ENCODE measurements around the gene RNF149.
"Not testable (repeated sequence)": the region's sequence is repeated elsewhere in the genome, so short reads cannot be mapped to it uniquely, and the experiment has no call there.

Gene RNF149

DNA sequence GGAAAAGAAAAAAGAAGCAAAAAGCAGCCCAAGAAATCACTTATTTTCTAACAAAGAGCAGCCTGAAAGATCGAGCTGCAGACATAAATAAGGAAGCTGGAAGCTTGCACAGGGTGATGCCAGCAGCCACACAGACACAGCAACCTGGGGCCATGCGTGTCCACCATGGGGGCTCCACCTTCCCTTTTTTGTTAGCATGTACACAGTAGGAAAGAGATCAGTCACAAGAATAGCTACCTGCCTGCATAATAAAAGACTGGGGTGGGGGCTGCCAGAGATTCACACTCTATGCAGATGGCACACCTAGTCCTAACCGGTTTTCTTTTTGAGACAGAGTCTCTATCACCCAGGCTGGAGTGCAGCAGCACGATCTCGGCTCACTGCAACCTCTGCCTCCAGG is 58.7 kb downstream of the RNF149 start:
- Mint-ChIP-seq H3K36me3 (ENCODE audit: low read depth) (peaks cover 19% of the 10 kb centered on the region), H3K27ac (no peak overlapping the region), H3K9me3 (no peaks in the 10 kb centered on the region), H3K4me3 (no peak overlapping the region), H3K4me1 (ENCODE audit: low read depth) (peaks cover 28% of the 10 kb centered on the region), H3K27me3 (no peaks in the 10 kb centered on the region)
- no peak for DNase-seq

DNA sequence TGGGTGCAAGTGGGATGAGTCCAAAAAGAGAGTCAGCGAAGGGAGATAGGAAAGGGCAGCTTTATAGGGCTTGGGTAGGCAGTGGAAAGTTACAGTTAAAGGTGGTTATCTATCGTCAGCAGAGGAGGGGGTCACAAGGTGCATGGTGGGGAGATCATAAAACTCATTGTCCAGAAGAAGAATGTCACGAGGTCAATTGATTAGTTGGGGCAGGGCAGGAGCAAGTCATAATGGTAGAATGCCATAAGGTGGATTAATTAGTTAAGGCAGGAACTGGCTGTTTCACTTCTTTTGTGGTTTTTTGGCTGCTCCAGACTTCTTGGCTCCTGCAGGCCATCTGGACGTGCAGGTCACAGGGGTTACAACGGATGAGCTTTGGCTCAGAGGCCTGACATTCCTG is 59.7 kb downstream of the RNF149 start:
- H3K9me3 Mint-ChIP-seq; H3K27me3 Mint-ChIP-seq; DNase-seq; H3K4me3 Mint-ChIP-seq; H3K27ac Mint-ChIP-seq; H3K36me3 Mint-ChIP-seq (ENCODE audit: low read depth): not testable (repeated sequence)
- peaks cover 18% of the 10 kb centered on the region for H3K4me1 Mint-ChIP-seq (ENCODE audit: low read depth)

DNA sequence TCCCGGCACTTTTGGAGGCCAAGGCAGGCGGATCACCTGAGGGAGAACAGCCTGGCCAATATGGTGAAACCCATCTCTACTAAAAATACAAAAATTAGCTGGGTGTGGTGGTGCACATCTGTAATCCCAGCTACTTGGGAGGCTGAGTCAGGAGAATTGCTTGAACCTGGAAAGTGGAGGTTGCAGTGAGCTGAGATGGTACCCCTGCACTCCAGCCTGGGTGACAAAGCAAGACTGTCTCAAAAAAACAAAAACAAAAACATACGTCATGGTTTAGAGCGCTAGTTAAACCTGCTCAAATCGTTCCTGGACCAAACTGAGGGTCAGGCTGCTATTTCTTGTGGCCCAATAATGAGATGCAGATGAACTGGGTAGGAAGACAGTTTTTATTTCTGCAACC is 63.0 kb downstream of the RNF149 start:
- H3K36me3 Mint-ChIP-seq (ENCODE audit: low read depth); DNase-seq; H3K4me1 Mint-ChIP-seq (ENCODE audit: low read depth); H3K9me3 Mint-ChIP-seq; H3K4me3 Mint-ChIP-seq; H3K27ac Mint-ChIP-seq; H3K27me3 Mint-ChIP-seq: not testable (repeated sequence)

DNA sequence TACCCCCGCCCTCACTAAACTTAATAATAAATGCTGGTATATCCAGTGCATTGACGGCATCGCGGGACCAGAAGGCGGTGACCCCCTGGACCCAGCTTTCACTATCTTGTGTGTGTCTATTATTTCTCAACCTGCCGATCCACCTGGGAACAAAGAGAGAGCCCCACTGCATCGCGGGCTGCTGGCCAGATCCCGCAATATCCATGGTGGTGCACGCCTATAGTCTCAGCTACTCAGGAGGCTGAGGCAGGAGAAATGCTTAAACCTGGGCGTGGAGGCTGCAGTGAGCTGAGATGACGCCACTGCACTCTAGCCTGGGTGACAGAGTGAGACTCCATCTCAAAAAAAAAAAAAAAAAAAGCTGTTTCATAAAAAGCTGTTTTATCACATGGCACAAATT is 63.6 kb downstream of the RNF149 start:
- not testable (repeated sequence) for H3K9me3 Mint-ChIP-seq; H3K27me3 Mint-ChIP-seq; H3K27ac Mint-ChIP-seq; DNase-seq; H3K36me3 Mint-ChIP-seq (ENCODE audit: low read depth); H3K4me1 Mint-ChIP-seq (ENCODE audit: low read depth); H3K4me3 Mint-ChIP-seq

DNA sequence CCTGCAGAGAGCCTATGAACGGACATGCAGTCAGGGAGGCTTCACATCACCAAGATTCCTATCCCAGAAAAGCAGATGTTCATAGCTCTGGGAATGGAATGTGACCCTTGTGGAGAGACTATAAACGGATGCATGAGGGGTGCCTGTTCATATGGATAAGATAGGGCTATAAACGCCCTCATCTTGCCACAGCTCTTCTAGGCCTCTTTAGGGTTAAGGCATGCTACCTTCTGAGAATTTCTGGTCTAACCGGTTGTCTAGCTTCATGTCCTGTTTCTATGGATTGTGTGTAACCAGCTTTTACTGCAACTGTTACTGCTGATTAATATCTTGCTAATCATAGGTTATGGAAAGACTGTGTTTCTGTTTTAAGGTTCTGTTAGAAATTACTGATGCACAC is 64.1 kb downstream of the RNF149 start:
- not testable (repeated sequence) for H3K9me3 Mint-ChIP-seq; H3K4me3 Mint-ChIP-seq; H3K36me3 Mint-ChIP-seq (ENCODE audit: low read depth); H3K27ac Mint-ChIP-seq; H3K27me3 Mint-ChIP-seq; DNase-seq; H3K4me1 Mint-ChIP-seq (ENCODE audit: low read depth)

DNA sequence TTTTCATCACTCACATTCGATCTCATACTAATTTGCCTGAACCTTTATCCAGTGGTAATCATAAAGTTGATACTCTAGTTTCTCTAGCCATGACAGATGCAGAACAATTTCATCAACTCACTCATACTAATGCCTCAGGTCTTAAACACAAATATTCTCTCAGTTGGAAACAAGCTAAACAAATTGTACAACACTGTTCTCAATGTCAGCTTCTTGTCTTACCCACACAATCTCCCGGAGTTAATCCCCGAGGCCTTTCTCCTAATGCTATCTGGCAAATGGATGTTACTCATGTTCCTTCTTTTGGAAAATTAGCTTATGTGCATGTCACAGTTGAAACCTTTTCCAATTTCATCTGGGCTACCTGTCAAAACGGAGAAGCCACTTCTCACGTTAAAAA is 67.3 kb downstream of the RNF149 start:
- DNase-seq, result no peak
- H3K9me3 Mint-ChIP-seq, result no peaks in the 10 kb centered on the region
- no peaks in the 10 kb centered on the region for H3K27me3 Mint-ChIP-seq
- H3K36me3 Mint-ChIP-seq (ENCODE audit: low read depth), result no peaks in the 10 kb centered on the region
- no peak overlapping the region for H3K4me3 Mint-ChIP-seq
- no peak overlapping the region for H3K27ac Mint-ChIP-seq
- H3K4me1 Mint-ChIP-seq (ENCODE audit: low read depth), result peaks cover 8% of the 10 kb centered on the region

DNA sequence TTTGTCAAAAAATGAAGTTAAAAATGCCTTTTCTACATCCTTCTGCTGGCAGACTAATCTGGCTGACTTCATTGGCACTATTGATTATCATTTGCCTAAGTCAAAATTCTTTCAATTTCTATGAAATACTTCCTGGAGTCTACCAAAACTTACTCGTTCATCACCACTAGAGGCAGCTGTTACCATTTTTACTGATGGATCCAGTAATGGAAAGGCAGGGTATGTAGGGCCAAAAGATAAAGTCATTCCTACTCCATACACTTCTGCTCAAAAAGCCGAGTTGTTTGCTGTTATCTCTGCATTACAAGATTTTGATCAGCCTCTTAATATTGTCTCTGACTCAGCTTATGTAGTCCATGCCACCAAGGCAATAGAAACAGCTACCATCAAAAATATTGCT is 67.8 kb downstream of the RNF149 start:
- H3K27me3 Mint-ChIP-seq; H3K9me3 Mint-ChIP-seq; DNase-seq; H3K36me3 Mint-ChIP-seq (ENCODE audit: low read depth); H3K4me1 Mint-ChIP-seq (ENCODE audit: low read depth); H3K4me3 Mint-ChIP-seq; H3K27ac Mint-ChIP-seq: not testable (repeated sequence)

DNA sequence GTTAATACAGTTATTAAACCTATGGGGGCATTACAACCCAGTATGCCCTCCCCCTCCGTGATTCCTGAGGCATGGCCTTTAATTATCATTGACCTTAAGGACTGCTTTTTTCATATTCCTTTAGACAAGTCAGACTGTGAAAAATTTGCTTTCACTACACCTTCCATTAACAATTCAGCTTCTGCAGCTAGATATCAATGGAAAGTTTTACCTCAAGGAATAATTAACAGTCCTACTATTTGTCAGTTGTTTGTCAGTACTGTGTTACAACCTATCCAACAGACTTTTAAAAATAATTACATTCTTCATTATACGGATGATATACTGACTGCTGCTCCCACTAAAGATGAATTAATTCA is 68.8 kb downstream of the RNF149 start:
- H3K27me3 Mint-ChIP-seq; H3K4me1 Mint-ChIP-seq (ENCODE audit: low read depth); H3K36me3 Mint-ChIP-seq (ENCODE audit: low read depth); DNase-seq; H3K4me3 Mint-ChIP-seq; H3K27ac Mint-ChIP-seq; H3K9me3 Mint-ChIP-seq: not testable (repeated sequence)

DNA sequence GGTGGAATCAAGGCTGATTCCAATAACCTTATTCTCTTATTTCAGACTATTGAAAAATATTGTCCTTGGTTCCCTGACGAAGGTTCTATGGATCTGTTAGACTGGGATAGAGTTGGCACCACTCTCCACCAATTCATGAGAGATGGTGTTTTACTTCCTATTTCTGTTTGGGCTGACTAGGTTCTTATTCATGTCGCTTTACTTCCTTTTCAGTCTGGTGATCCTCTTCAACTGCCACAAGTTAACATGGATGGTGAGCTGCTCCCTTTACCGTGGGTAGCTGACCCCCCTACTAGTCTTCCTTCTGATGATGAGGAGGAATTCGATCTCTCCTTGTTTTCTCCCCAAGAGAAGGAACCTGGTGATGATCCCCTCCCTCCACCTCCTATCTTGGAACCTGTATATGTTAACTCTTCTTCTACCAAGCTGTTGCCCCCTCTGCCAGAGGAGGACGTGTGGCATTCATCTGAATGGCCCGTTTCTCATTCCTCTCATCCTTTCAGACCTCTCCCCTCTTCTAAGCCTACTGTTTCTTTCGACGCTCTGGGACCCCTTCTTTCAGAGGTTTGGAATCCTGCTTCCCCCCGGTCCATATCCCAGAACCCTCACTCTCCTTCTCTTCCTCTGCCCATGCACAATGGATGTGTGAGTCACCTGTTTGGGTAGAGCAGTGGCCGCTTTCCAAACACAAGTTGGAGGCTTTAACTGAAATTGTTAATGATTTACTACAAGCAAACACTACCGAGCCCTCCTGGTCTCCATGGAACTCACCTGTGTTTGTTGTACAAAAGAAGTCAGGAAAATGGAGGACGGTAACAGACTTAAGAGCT is 69.4 kb downstream of the RNF149 start:
- DNase-seq, result no peak
- Mint-ChIP-seq H3K27me3 (no peaks in the 10 kb centered on the region), H3K36me3 (ENCODE audit: low read depth) (no peaks in the 10 kb centered on the region), H3K9me3 (no peaks in the 10 kb centered on the region), H3K4me1 (ENCODE audit: low read depth) (peaks cover 8% of the 10 kb centered on the region), H3K4me3 (no peak overlapping the region), H3K27ac (no peak overlapping the region)

DNA sequence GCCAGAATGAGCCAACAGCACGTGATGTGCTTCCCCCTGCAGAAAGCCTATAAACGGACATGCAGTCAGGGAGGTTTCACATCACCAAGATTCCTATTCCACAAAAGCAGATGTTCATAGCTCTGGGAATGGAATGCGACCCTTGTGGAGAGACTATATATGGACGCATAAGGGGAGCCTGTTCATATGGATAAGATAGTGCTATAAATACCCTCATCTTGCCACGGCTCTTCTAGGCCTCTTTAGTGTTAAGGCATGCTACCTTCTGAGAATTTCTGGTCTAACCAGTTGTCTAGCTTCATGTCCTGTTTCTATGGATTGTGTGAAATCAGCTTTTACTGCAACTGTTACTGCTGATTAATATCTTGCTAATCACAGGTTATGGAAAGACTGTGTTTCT is 70.6 kb downstream of the RNF149 start:
- not testable (repeated sequence) for H3K36me3 Mint-ChIP-seq (ENCODE audit: low read depth); H3K4me1 Mint-ChIP-seq (ENCODE audit: low read depth); H3K27ac Mint-ChIP-seq; H3K9me3 Mint-ChIP-seq; DNase-seq; H3K27me3 Mint-ChIP-seq; H3K4me3 Mint-ChIP-seq

DNA sequence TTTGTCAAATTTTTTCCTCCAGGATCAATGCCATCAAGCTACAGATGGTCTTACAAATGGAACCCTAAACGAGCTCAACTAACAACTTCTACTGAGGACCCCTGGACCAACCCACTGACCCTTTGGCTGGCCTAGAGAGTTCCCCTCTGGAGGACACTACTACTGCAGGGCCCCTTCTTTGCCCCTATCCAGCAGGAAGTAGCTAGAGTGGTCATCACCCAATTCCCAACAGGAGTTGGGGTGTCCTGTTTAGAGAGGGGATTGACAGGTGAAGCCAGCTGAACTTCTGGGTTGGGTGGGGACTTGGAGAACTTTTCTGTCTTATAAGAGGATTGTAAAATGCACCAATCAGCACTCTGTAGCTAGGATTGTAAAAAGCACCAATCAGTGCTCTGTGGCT is 72.5 kb downstream of the RNF149 start:
- not testable (repeated sequence) for H3K27me3 Mint-ChIP-seq

DNA sequence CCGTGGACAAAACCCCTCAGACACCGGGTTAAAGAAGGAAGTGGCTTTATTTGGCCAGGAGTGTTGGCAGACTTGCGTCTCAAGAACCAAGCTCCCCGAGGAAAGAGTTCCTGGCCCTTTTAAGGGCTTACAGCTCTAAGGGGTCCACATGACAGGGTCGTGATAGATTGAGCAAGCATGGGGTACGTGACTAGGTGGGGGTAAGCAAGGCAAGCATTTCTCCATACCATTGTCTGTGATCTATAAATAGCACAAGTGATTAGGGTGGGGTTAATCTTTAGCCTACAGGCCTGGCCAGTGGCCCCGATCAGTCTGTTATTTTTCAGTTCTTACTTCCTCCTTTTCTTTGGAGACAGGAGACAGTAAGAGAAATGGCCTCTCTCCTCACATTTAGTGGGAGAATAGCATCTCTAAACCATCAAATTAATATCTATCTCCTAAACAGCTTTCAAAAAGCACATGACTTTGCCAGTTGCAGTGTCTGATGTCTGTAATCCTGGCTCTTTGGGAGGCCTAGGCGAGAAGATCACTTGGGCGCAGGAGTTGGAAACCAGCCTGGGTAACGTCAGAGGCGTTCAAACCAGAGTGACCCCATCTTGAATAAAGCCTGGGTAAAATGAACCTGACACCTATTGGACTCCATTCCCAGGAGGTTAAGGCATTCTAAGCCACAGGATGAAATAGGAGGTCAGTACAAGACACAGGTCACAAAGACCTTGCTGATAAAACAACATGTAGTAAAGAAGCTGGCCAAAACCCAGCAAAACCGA is 74.1 kb downstream of the RNF149 start:
- H3K4me3 Mint-ChIP-seq, result no peak overlapping the region
- no peaks in the 10 kb centered on the region for H3K4me1 Mint-ChIP-seq (ENCODE audit: low read depth)
- DNase-seq, result no peak
- H3K36me3 Mint-ChIP-seq (ENCODE audit: low read depth), result no peaks in the 10 kb centered on the region
- H3K27ac Mint-ChIP-seq, result no peak overlapping the region
- H3K27me3 Mint-ChIP-seq, result no peaks in the 10 kb centered on the region
- no peaks in the 10 kb centered on the region for H3K9me3 Mint-ChIP-seq

More for the DNA sequence above, 72.5 kb downstream of the RNF149 start:
- not testable (repeated sequence) for H3K9me3 Mint-ChIP-seq; H3K27ac Mint-ChIP-seq; H3K4me3 Mint-ChIP-seq; DNase-seq; H3K4me1 Mint-ChIP-seq (ENCODE audit: low read depth); H3K36me3 Mint-ChIP-seq (ENCODE audit: low read depth)

DNA sequence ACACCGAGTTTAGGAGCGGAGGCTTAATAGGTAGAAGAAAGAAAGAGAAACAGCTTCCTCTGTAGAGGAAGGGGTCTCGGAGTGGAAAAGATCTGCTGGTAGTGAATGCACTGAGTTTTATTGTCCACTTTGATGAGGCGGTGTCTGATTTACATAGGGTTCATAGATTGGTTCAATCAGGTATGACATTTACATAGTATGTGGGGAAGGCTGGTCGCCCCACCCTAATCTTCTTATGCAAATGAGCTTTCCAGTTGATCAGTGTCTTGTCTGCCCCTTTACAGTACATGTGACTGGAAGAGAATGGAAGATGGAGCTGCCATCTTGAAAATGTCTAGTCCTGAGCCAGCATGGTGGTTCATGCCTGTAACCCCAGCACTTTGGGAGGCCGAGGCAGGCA is 75.7 kb downstream of the RNF149 start:
- Mint-ChIP-seq H3K4me3 (no peak overlapping the region), H3K27ac (no peak overlapping the region), H3K4me1 (ENCODE audit: low read depth) (no peaks in the 10 kb centered on the region), H3K36me3 (ENCODE audit: low read depth) (no peaks in the 10 kb centered on the region), H3K9me3 (no peaks in the 10 kb centered on the region), H3K27me3 (no peaks in the 10 kb centered on the region)
- no peak for DNase-seq

DNA sequence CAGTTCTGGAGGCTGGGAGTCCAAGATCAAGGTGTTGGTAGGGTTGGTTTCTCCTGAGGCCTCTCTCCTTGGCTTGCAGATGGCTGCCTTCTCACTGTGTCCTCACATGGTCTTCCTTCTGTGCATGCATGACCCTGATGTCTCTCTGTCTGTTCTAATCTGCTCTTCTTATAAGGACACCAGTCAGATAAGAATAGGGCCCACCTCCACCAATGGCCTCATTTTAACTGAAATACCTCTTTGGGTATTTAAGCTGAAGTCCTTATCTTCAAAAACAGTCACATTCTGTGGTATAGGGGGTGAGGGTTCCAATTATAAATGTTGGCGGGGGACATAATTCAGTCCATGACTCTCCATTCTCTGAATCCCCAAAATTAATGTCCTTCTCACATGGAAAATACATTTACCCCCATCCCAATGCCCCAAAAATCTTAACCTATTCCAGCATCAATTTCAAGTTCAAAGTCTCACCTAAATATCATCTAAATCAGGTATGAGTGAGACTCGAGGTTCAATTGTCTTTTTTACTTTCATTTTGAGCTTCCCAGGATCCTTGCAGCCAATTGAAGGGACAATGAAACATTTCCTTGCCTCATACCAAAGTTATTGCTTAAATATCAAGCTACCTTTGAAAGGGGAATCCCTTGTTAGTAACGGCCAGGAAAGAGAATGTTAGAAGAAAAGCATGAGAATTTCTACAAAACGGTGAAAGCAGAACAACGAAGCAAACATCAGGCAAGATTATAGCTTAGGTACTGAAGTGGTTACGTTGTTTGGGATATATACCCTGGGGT is 76.4 kb downstream of the RNF149 start:
- Mint-ChIP-seq H3K9me3 (no peaks in the 10 kb centered on the region), H3K4me3 (no peak overlapping the region), H3K27me3 (no peaks in the 10 kb centered on the region), H3K27ac (no peak overlapping the region), H3K36me3 (ENCODE audit: low read depth) (no peaks in the 10 kb centered on the region), H3K4me1 (ENCODE audit: low read depth) (no peaks in the 10 kb centered on the region)
- no peak for DNase-seq

DNA sequence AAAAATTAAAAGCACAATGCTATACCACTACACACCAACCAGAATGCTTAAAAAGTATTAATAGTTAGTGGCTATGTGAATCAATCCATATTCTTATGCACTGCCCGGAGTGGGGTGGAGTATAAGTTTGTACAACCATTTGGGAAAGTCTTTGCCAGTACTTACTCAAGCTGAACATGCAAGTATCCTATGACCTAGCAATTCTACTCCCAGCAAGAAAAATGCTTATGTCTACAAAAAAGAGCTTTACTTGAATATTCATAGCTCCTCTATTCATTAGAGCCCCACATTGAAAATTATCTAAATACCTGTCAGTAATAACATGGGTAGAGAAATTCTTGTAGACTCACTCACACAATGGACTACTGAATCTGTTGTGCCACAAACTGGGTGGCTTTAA is 77.3 kb downstream of the RNF149 start:
- no peak overlapping the region for H3K4me3 Mint-ChIP-seq
- DNase-seq, result no peak
- H3K27me3 Mint-ChIP-seq, result no peaks in the 10 kb centered on the region
- no peaks in the 10 kb centered on the region for H3K4me1 Mint-ChIP-seq (ENCODE audit: low read depth)
- no peaks in the 10 kb centered on the region for H3K36me3 Mint-ChIP-seq (ENCODE audit: low read depth)
- no peaks in the 10 kb centered on the region for H3K9me3 Mint-ChIP-seq
- H3K27ac Mint-ChIP-seq, result no peak overlapping the region

Data from activated T-cell treated with anti-CD3 and anti-CD28 coated beads, Interleukin-2, amount 50 U/mL, for 24 hours (primary cell).